ENCODE data around the gene OTUB2. TPM values are rescaled to one million over a fixed set of nuclear protein-coding genes. Genes with fewer than 3 reads are reported as not detected.

The OTUB2 gene
- polyA plus RNA-seq, 1 donor (not counting 4 experiments of a cell fraction or from before 2014, with no cell fraction given), result 2.6 TPM

GRCh38 chr14:94049625-94050023 lies 23.5 kb downstream of the OTUB2 start:
- Histone ChIP-seq H3K27ac (ENCODE audit: control insufficient read depth, insufficient read depth, low read length) (no peak overlapping the region), H3K79me2 (ENCODE audit: control insufficient read depth, insufficient read depth, low read length) (no peaks in the 10 kb centered on the region), H2AFZ (ENCODE audit: control insufficient read depth, low read length) (no peak overlapping the region), H3K36me3 (ENCODE audit: control insufficient read depth in 2 of 2, extremely low read depth in 1 of 2, insufficient read depth in 2 of 2, low read length in 2 of 2) (peaks cover 36 to 56% of the 10 kb centered on the region in 2 experiments), H3K27me3 (ENCODE audit: control insufficient read depth, extremely low read depth, insufficient read depth, low read length) (no peaks in the 10 kb centered on the region), H3K9me1 (ENCODE audit: control insufficient read depth, extremely low read depth, insufficient read depth, low read length) (no peaks in the 10 kb centered on the region), H3K4me3 (ENCODE audit: control insufficient read depth in 2 of 3, extremely low read depth in 1 of 3, insufficient read depth in 2 of 3, low read depth in 1 of 3, low read length in 3 of 3) (no peak overlapping the region), H3K4me1 (ENCODE audit: control insufficient read depth, extremely low read depth, insufficient read depth, low read length) (no peaks in the 10 kb centered on the region), H3K4me2 (ENCODE audit: control insufficient read depth, extremely low read depth, insufficient read depth, low read depth, low read length) (no peak overlapping the region), H4K20me1 (ENCODE audit: control insufficient read depth, extremely low read depth, insufficient read depth, low read length) (no peaks in the 10 kb centered on the region), H3K9me3 (ENCODE audit: control insufficient read depth, low read depth, low read length) (no peaks in the 10 kb centered on the region), H3K9ac (ENCODE audit: control insufficient read depth, extremely low read depth, insufficient read depth, low read length) (no peak overlapping the region)
- no peak for TF ChIP-seq CTCF (optimal IDR thresholded peaks at IDR 0.05 in 1 of 3, IDR thresholded peaks at IDR 0.05 in 1 of 3, conservative IDR thresholded peaks at IDR 0.05 in 1 of 3; ENCODE audit: extremely low read depth in 1 of 3, insufficient read depth in 2 of 3, low read length in 3 of 3)
- no peak for TF ChIP-seq EZH2 (IDR thresholded peaks at IDR 0.05; ENCODE audit: low read length)
- dilution Hi-C loops (cut with MboI; ENCODE audit: extremely low pct_ligation_motif_present, low sequenced_read_pairs), result no loop called here
- DNase-seq (ENCODE audit: low read depth, low spot score), result no peak
- FAIRE-seq, result no peak

- Histone ChIP-seq H4K20me1 (ENCODE audit: control insufficient read depth, extremely low read depth, insufficient read depth, low read length) (no peaks in the 10 kb centered on the region), H3K27ac (ENCODE audit: control insufficient read depth, insufficient read depth, low read length) (no peak overlapping the region), H3K36me3 (ENCODE audit: control insufficient read depth in 2 of 2, extremely low read depth in 1 of 2, insufficient read depth in 2 of 2, low read length in 2 of 2) (peaks cover 38 to 61% of the 10 kb centered on the region in 2 experiments), H3K4me3 (ENCODE audit: control insufficient read depth in 2 of 3, extremely low read depth in 1 of 3, insufficient read depth in 2 of 3, low read depth in 1 of 3, low read length in 3 of 3) (no peak overlapping the region), H3K27me3 (ENCODE audit: control insufficient read depth, extremely low read depth, insufficient read depth, low read length) (no peaks in the 10 kb centered on the region), H3K4me2 (ENCODE audit: control insufficient read depth, extremely low read depth, insufficient read depth, low read depth, low read length) (no peak overlapping the region), H3K79me2 (ENCODE audit: control insufficient read depth, insufficient read depth, low read length) (no peaks in the 10 kb centered on the region), H2AFZ (ENCODE audit: control insufficient read depth, low read length) (no peak overlapping the region), H3K9me1 (ENCODE audit: control insufficient read depth, extremely low read depth, insufficient read depth, low read length) (no peaks in the 10 kb centered on the region), H3K9me3 (ENCODE audit: control insufficient read depth, low read depth, low read length) (no peaks in the 10 kb centered on the region), H3K4me1 (ENCODE audit: control insufficient read depth, extremely low read depth, insufficient read depth, low read length) (no peaks in the 10 kb centered on the region), H3K9ac (ENCODE audit: control insufficient read depth, extremely low read depth, insufficient read depth, low read length) (no peak overlapping the region)
- TF ChIP-seq EZH2 (IDR thresholded peaks at IDR 0.05; ENCODE audit: low read length), result no peak
- no peak for TF ChIP-seq CTCF (optimal IDR thresholded peaks at IDR 0.05 in 1 of 3, IDR thresholded peaks at IDR 0.05 in 1 of 3, conservative IDR thresholded peaks at IDR 0.05 in 1 of 3; ENCODE audit: extremely low read depth in 1 of 3, insufficient read depth in 2 of 3, low read length in 3 of 3)
- dilution Hi-C loops (cut with MboI; ENCODE audit: extremely low pct_ligation_motif_present, low sequenced_read_pairs), result no loop called here
- FAIRE-seq (no peak), DNase-seq (ENCODE audit: low read depth, low spot score) (no peak)
These were observed 24.2 kb downstream of the OTUB2 start for GRCh38 chr14:94050231-94050880.
